ENCODE measurements around the gene KCNS1.

The KCNS1 gene

DNA sequence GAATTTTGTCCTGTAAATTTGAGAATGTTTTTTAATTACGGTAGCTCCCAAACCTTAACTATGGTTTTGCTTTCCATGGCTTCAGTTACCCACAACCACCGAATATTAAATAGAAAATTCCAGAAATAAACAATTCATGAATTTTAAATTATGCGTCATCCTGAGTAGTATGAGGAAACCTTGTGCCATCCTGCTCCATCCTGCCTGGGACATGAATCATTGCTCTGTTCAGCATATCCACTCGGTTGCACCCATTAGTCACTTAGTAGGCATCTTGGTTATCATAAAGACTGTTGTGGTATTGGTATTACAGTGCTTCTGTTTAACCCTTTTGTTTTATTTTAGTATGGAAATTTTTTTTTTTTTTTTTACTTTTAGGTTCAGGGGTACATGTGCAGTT, 39.7 kb downstream of the KCNS1 start:
- TF ChIP-seq, protein P1, sequence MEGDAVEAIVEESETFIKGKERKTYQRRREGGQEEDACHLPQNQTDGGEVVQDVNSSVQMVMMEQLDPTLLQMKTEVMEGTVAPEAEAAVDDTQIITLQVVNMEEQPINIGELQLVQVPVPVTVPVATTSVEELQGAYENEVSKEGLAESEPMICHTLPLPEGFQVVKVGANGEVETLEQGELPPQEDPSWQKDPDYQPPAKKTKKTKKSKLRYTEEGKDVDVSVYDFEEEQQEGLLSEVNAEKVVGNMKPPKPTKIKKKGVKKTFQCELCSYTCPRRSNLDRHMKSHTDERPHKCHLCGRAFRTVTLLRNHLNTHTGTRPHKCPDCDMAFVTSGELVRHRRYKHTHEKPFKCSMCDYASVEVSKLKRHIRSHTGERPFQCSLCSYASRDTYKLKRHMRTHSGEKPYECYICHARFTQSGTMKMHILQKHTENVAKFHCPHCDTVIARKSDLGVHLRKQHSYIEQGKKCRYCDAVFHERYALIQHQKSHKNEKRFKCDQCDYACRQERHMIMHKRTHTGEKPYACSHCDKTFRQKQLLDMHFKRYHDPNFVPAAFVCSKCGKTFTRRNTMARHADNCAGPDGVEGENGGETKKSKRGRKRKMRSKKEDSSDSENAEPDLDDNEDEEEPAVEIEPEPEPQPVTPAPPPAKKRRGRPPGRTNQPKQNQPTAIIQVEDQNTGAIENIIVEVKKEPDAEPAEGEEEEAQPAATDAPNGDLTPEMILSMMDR (IDR thresholded peaks at IDR 0.05; ENCODE audit: low read depth, low read length, missing control alignments): no peak
- no peak overlapping the region for H3K4me3 ChIP-seq (ENCODE audit: low read depth, low read length)

DNA sequence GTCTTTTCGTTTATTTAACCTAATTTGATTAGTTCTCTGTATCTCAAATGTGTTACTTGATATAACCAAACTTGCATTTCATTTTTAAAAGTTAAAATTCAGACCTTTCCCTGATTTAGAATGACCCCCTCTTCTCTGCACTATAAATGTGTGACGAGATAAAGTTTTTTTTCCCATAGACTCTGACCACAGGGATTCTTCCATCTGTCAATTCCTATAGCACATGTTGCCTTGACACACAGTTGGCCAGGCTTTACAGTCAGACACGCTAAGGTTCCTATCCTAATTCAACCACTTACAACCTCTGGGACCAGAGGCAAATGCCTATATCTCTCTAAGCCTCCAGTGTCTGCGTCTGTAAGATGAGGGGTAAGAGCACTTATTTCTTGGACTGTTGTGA, 40.6 kb downstream of the KCNS1 start:
- DNase-seq (ENCODE audit: low read depth): no peak
- TF ChIP-seq, protein P1 (IDR thresholded peaks at IDR 0.05; ENCODE audit: low read depth, low read length, missing control alignments): no peak
- H3K4me3 ChIP-seq (ENCODE audit: low read depth, low read length): no peak overlapping the region

More for the DNA sequence above, 39.7 kb downstream of the KCNS1 start:
- DNase-seq (ENCODE audit: low read depth): no peak

DNA sequence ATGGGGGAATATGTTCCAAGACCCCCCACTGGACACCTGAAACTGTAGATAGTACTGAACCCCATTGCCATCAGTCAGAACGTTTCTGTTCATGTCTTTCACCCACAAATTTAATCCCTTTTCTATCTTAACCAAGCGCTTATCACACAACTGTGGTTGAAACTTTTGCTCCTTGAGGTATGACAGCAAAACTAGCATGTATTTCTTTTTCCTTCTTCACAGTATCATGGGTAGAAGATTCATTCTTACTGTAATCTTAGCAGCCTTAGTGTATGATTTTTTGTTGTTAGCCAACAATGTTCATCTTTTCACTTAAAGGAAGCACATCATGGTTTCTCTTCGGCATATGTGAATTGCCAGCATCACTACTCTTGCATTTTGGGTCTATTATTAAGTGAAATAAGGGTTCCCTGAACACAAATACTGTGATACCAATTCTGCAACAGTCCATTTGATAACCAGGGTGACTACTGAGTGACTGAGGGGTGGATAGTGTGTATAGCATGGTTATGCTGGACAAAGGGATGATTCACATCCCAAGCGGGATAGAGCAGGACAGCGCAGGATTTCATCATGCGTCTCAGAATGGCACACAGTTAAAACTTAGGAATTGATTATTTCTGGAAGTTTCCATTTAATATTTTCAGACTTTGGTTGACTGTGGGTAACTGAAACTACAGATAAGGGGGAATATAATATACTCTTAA, 41.8 kb downstream of the KCNS1 start:
- DNase-seq (ENCODE audit: low read depth): no peak
- H3K4me3 ChIP-seq (ENCODE audit: low read depth, low read length): no peak overlapping the region
- TF ChIP-seq, protein P1 (IDR thresholded peaks at IDR 0.05; ENCODE audit: low read depth, low read length, missing control alignments): no peak

DNA sequence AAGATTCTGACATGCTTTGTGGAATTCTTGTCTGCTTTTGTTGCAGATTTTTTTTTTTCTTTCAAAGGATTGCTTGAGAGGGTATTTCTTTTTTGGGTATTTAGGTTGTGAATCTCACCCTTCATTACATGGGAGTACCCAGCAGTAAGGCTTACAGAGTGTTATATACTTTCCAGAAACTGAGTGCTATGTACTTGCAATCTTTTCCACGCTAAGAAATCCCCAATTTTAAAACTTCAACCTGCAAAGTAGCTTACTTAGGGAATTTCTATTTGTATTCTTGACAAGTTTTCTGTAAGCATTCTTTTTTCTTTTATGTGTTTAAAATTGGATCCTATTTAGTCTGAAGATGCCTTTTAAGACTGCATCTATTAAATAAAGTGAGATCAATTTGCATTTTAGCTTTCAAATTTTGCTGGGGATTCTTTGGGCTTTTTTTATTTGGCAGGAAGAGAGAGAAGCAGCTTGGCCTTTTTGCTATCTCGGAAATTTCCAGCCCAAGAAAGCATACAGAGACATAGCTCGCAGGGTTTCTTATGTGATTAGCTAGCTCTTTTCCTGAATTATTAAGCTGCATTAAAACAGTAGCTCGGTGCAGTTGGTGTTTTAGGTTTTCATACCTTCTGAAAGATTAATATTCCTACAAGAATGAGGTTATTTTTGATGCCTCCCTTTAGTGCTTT, 42.6 kb downstream of the KCNS1 start:
- no peak for DNase-seq (ENCODE audit: low read depth)
- H3K4me3 ChIP-seq (ENCODE audit: low read depth, low read length): no peak overlapping the region
- TF ChIP-seq, protein P1 (IDR thresholded peaks at IDR 0.05; ENCODE audit: low read depth, low read length, missing control alignments): no peak

DNA sequence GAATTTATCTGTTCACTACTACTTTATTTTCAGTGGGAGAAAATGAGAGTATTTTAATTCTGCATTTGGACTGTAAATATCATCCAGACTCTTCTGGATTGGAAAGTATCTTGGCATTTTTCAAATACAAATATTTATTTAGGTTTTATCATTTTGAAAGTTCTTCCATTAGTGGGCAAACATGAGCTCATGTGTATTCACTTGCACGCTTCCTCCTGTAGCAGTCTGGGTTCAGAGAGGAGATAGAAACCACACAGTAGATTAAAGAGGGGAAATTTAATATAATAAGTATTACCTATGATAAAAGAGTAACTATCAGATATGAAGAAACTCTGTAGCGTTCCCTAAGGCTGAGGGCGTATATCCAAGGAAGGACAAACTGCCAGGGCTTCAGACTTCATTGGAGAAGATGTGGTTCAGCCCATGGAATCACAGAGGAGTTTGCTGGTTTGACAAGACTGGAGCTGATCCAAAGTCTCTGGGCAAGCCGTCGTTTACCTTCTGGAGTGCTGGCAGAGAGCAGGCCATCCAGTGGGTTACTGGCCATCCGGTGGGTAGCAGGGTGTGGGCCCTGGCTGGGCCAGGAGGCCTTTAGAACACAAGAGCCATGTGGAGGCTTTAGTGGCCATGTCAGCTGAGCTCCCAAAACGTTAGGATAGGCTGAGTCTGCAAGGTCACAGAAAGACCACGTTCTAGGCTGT, 44.3 kb downstream of the KCNS1 start:
- TF ChIP-seq, protein P1 (IDR thresholded peaks at IDR 0.05; ENCODE audit: low read depth, low read length, missing control alignments): no peak
- DNase-seq (ENCODE audit: low read depth): no peak

DNA sequence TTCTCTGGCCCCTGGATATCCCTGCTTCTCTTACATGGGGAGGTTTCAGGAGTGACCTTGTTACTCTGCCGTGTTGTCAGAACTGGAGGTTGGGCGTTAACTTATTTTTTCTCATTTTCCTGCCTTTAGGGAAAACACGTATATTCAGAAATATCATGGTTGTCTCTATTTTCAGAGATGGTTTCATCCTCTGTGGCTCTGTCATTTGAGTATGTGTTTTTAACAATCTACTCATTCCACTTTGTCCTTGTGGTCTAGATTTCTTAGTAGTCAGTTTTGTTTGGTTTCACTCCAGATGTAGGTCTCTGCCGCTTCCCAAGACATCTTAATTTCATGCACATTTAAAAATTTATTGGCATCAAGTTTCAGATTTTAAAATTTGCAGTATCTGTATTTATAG, 45.9 kb downstream of the KCNS1 start:
- no peak overlapping the region for H3K4me3 ChIP-seq (ENCODE audit: low read depth, low read length)
- TF ChIP-seq, protein P1 (IDR thresholded peaks at IDR 0.05; ENCODE audit: low read depth, low read length, missing control alignments): no peak
- no peak for DNase-seq (ENCODE audit: low read depth)

More for the DNA sequence above, 44.3 kb downstream of the KCNS1 start:
- no peak overlapping the region for H3K4me3 ChIP-seq (ENCODE audit: low read depth, low read length)

Measured in GM12864 (cell line).